Measurements from ENCODE around the gene VPS13D. TPM values are rescaled to one million over a fixed set of nuclear protein-coding genes. Genes with fewer than 3 reads are reported as not detected.
"Not testable (repeated sequence)": the region's sequence is repeated elsewhere in the genome, so short reads cannot be mapped to it uniquely, and the experiment has no call there.

The VPS13D gene
- total RNA-seq, 4 donors from 2014 or later, result 88.1 to 105 (median 97.1) TPM

DNA sequence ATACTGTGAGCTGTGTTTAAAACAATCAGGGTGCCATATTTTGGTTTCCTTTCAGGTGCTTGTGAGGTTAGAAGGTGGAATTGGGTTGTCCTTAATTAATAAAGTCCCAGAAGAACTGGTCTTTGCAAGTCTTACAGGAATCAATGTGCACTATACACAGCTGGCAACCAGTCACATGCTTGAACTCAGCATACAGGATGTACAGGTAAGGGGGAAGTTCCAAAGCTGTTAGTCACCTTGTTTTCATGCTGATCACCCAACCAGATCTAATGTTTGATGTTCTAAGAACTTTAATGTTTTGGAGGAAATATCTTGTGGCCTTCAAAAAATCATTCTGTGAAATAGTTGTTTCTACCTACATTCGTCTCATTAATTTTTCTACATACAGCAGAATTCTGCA is 156.3 kb downstream of the VPS13D start:
- no peak for ATAC-seq (ENCODE audit: low FRiP score)
- DNase-seq (ENCODE audit: low spot score), result no peak
- TF ChIP-seq, protein P1, sequence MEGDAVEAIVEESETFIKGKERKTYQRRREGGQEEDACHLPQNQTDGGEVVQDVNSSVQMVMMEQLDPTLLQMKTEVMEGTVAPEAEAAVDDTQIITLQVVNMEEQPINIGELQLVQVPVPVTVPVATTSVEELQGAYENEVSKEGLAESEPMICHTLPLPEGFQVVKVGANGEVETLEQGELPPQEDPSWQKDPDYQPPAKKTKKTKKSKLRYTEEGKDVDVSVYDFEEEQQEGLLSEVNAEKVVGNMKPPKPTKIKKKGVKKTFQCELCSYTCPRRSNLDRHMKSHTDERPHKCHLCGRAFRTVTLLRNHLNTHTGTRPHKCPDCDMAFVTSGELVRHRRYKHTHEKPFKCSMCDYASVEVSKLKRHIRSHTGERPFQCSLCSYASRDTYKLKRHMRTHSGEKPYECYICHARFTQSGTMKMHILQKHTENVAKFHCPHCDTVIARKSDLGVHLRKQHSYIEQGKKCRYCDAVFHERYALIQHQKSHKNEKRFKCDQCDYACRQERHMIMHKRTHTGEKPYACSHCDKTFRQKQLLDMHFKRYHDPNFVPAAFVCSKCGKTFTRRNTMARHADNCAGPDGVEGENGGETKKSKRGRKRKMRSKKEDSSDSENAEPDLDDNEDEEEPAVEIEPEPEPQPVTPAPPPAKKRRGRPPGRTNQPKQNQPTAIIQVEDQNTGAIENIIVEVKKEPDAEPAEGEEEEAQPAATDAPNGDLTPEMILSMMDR (IDR thresholded peaks at IDR 0.05), result no peak

GRCh38 chr1:12387641-12388040 is 157.8 kb downstream of the VPS13D start:
- TF ChIP-seq, protein P1 (IDR thresholded peaks at IDR 0.05), result no peak
- no peak for ATAC-seq (ENCODE audit: low FRiP score)
- no peak for DNase-seq (ENCODE audit: low spot score)

- DNase-seq (ENCODE audit: low spot score); ATAC-seq (ENCODE audit: low FRiP score): not testable (repeated sequence)
Observed at GRCh38 chr1:12390296-12390695, 160.5 kb downstream of the VPS13D start.

- no peak for DNase-seq (ENCODE audit: low spot score)
- ATAC-seq (ENCODE audit: low FRiP score), result no peak
Observed at GRCh38 chr1:12397462-12398450, 167.9 kb downstream of the VPS13D start.

GRCh38 chr1:12398479-12398878 is 168.6 kb downstream of the VPS13D start:
- no peak for ATAC-seq (ENCODE audit: low FRiP score)
- no peak for DNase-seq (ENCODE audit: low spot score)
- TF ChIP-seq, protein P1 (IDR thresholded peaks at IDR 0.05), result no peak

More at GRCh38 chr1:12397462-12398450, 167.9 kb downstream of the VPS13D start:
- TF ChIP-seq, protein P1 (IDR thresholded peaks at IDR 0.05), result no peak

DNA sequence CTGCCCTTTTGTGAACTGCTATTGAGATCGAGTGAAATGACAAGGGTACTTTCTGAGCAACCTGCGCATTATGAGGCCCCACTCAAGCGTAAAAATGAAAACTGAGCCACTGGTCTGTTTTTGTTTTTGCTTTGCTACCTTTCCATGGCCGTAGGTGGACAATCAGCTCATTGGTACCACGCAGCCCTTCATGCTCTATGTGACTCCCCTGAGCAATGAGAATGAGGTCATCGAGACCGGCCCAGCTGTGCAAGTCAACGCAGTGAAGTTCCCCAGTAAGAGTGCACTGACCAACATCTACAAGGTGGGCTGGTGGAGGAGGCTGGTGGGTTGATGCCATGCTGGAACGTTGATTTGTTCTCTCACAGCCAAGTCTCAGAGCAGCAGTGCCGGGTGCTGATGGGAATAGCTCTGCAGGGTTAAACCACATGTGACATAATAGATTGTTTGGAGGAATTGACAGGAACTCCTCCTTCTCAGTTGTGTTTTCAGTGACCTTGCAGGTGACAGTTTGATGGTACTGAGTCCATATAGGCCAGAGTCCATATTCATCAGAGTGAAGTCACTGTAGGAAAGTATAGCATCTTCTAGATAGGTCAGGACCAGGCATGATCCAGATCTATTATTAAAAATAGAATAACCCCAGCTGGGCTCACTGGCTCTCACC is 170.3 kb downstream of the VPS13D start:
- ATAC-seq (ENCODE audit: low FRiP score), result no peak
- TF ChIP-seq, protein P1 (IDR thresholded peaks at IDR 0.05), result no peak
- no peak for DNase-seq (ENCODE audit: low spot score)

- TF ChIP-seq, protein P1 (IDR thresholded peaks at IDR 0.05), result no peak
- ATAC-seq (ENCODE audit: low FRiP score), result no peak
- DNase-seq (ENCODE audit: low spot score), result no peak
Observed at GRCh38 chr1:12402159-12402673, 172.4 kb downstream of the VPS13D start.

Measured in omental fat pad (tissue), 4 donors.